AG08395 (cell line): ENCODE results near the gene CENPA.
"Not testable (repeated sequence)": the region's sequence is repeated elsewhere in the genome, so short reads cannot be mapped to it uniquely, and the experiment has no call there.

Experiments used
- DNase-seq: peaks from one replicate; pipeline ENCODE4 v3.0.0; 2012; ENCODE audit warnings: mixed read lengths, low spot score

CENPA gene

DNA sequence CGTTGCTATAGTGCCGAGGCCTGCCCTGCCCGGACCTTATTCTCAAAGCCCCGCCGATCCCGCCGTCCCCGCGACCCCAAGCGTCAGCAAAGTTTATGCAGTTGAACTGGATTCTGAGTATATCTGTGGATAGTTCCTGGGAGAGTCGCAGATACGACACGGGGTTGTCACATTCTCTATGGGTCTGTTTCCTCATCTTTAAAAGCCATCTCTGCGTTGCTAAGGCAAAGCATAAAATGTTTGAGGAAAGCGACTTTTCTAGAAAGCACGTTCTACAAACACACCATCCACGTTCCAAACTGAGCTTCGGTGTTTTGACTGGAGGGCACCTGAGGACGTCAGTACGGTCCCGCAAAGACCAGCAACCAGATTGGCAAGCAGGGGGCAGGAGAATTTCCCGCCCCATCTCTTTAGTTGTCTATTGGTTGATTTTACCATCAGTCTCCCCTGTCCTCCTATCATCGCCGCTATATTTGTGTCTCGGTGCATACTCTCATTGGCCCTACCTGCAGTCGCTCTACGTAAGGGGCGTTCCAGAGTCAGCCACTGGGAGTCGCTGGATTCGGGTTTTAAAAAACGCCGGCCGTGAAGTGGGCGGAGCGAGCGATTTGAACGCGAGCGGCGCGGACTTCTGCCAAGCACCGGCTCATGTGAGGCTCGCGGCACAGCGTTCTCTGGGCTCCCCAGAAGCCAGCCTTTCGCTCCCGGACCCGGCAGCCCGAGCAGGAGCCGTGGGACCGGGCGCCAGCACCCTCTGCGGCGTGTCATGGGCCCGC is at the start of gene CENPA:
CENPA (plus strand) TSS at position 626 of the 776 bp plus-strand sequence; CDS start at position 767, 141 bp downstream.
- DNase-seq = peak; percentile 100

GRCh38 chr2:26737221-26737620 is 48.6 kb upstream of the CENPA start:
- no peak for DNase-seq

- DNase-seq = no peak
Observed at GRCh38 chr2:26738481-26738880, 47.4 kb upstream of the CENPA start.

- DNase-seq = no peak
Observed at GRCh38 chr2:26739514-26739913, 46.3 kb upstream of the CENPA start.

GRCh38 chr2:26740346-26740745 is 45.5 kb upstream of the CENPA start:
- no peak for DNase-seq

GRCh38 chr2:26740890-26741302 is 45.0 kb upstream of the CENPA start:
- DNase-seq = no peak

DNA sequence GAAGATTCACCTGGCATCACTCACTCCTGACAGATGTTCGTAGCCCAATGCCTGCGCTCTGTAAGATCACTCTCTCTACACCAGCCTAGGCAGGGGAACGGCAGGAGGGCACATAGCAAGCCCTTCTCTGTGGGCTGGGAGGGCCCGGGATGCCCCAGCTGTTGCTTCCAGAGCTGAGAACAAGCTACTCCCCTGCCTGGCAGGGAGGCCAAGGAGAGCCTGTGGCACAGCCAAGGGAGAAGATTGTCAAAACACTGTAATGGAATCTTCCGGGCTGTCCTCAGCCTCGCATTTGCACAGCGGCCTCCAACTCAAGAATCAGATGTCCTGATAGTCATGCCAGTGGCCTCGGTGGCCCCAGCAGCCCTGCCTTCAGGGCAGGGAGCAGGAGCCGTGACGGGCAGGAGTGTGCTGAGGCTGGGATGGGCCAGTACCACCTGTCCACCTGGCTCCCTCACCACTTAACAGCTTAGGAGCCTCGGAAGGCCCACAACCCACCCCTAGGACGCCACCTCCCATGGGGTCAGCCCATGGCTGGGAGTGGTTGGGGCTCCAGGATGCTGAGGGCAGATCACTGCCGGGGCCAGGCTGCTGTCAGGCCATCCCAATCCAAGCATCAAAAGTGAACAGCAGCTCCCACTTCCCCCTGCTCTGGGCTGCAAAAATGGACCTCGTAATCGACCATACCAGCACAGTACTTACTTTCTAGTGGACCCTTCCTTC is 43.6 kb upstream of the CENPA start:
- no peak for DNase-seq

- DNase-seq = no peak
Observed at GRCh38 chr2:26743852-26744251, 42.0 kb upstream of the CENPA start.

DNA sequence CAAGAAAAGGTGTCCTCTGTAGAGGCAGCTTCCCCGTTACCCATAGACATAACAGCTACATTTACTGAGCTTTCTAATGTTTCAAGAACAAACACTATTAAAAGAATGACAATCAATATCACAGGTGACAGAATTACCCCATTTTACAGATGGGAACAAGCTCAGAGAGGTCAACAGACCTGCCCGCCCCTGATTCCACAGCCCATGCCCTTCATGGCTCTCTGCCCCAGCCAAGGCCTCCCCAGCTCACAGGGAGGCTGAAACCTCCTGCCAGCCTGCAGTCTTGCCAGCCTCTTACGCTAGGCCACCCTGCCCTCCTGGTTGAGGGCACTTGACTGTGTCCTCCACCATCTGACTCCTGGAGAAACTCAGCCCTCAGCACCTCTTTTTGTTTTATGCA is 40.9 kb upstream of the CENPA start:
- DNase-seq = no peak

DNA sequence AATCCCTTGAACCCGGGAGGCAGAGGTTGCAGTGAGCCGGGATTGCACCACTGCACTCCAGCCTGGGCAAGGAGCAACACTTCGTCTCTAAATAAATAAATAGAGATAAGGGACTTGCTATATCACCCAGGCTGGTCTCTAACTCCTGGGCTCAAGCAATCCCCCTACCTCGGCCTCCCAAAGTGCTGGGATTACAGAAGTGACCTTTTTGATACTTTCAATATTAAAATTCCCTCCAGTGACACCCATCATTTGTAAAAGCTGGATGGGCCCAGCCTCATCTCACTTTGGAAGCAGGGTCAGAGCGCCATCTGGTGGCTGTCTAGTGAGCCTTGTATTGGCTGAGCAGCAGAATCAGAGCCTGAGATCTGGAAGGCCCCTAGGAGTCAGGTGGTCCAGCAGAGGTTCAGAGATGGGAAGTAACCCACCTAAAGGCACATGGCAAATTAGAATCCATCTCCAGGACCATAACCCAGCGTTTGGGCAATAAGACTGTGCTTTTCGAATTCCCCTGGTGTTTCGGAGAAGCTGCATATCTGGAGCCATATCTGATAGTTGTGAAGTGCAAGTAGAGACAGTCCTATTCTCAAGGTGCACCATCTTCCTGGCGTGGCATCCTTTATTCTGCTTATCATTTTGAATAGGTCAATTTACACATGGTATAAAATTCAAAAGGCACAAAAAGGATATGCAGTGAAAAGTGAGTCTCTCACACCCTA is 40.1 kb upstream of the CENPA start:
- peak; percentile 82 for DNase-seq

DNA sequence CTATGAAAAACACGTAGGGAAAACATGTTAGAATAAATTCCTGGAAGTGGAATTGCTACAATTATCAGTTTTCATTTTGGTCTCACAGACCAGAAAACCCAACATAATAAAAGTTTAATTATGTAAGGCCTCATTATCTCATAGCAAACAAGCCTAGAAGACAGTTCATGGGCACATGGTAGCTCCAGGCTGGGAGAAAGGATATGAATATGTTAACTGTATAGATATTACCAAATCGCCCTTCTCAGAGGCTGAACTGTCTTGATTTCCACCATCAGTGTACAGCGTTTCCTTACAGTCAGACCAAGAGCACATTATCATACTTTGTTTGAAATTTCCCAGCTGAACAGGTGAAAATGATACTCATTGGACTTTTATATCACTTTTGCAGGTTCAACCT is 38.9 kb upstream of the CENPA start:
- no peak for DNase-seq

GRCh38 chr2:26749787-26750420 is 36.0 kb upstream of the CENPA start:
- DNase-seq = not testable (repeated sequence)

DNA sequence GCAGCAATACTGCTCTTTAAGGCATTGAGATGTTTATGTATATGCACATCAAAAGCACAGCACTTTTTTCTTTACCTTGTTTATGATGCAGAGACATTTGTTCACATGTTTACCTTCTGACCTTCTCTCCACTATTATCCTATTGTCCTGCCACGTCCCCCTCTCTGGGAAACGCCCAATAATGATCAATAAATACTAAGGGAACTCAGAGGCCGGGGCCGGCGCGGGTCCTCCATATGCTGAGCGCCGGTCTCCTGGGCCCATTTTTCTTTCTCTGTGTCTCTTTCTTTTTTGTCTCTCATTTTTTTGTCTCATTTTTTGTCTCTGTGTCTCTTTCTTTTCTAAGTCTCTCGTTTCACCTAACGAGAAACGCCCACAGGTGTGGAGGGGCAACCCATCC is 35.4 kb upstream of the CENPA start:
- not testable (repeated sequence) for DNase-seq

DNA sequence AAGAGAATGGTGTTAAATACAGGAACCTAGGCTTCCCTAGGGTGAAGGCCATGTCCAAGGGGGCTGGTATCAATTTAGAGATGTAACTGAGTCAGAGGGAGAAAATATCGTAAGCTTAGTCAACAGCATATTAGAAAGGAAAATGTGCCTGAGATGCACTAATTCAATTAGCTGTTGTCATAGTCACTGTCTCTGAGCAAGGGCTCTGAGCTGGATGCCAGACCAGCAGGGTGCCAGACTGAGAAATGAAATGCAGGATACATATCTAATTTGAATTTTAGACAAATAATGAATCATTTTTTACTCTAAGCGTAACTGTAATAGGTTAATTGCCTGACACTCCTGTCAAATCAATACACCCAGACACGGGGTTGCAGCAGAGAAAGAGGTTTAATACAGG is 33.2 kb upstream of the CENPA start:
- DNase-seq = no peak

- DNase-seq = no peak
Observed at GRCh38 chr2:26754539-26754938, 31.3 kb upstream of the CENPA start.

DNA sequence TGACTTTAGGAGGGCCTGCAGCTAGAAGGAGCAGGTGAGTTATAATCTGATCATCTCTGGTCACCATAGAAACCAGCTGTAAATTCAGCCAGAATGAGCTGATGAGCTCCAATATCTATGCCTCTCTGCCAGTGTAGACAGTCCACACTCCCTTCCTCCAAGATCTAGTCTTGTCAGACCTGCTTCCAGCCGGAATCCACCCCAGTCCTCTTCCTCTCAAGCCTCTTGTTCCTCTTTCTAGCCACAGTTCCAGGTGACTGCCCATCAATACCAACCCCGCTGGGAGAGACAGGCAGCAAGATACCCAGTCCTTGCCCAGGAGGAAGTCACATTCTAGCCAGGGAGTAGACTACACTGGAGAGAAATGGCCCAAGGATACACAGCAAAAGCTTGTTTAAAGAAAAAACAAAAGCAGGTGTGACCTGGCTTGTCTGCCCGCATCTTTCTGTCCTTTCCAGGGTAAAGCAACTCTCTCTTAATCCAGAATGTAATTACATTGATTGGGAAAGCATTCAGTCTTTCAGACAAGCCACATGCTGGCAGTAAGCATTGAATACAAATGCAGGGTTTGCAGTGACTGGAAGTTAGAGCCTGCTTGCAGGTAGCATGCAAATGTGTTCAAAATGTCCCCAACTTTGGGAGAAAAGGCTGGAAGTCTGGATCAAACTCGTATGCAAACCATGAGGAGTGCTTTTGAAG is 30.7 kb upstream of the CENPA start:
- no peak for DNase-seq

- no peak for DNase-seq
Observed at GRCh38 chr2:26756337-26756736, 29.5 kb upstream of the CENPA start.

DNA sequence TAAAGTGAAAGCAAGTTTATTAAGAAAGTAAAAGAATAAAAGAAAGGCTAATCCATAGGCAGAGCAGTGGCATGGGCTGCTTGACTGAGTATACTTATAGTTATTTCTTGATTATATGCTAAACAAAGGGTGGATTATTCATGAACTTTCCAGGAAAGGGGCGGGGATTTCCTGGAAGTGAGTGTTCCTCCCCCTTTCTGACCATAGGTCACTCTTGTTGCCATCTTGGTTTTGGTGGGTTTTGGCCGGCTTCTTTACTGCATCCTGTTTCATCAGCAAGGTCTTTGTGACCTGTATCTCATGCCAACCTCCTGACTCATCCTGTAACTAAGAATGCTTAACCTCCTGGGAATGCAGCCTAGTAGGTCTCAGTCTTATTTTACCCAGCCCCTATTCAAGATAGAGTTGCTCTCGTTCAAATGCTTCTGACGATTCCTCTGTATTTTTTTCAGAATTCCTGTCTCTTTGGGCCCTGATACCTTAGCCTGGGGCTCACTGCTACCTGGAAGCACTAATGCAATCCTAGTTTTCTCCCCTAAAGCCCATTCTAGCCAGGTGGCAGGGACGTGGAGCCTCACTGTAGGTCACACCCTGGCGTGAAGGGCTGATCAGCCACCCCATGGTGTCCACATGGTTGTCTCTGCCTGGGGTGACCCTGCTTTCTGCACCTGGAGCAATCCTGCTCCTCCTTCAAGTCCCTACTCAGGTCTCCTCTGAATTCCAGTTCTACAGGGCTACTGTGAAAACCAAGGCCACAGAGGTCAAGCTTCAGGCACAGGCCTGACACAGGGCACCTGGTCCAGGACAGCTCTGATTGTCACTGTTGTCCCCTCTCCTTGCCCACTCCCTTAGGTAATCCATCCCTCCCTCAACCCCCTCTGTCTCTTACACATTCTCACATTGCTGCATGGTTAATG is 27.7 kb upstream of the CENPA start:
- DNase-seq = peak; percentile 81

GRCh38 chr2:26758790-26759321 is 27.0 kb upstream of the CENPA start:
- no peak for DNase-seq

GRCh38 chr2:26759845-26760244 is 26.0 kb upstream of the CENPA start:
- DNase-seq = no peak
